H9 (cell line): Measurements from ENCODE around the gene GABRB2. TPM values are rescaled to one million over a fixed set of nuclear protein-coding genes. Genes with fewer than 3 reads are reported as not detected.
"Not testable (repeated sequence)": the region's sequence is repeated elsewhere in the genome, so short reads cannot be mapped to it uniquely, and the experiment has no call there.

ENCODE experiments used
- DNase-seq: peaks from one replicate; pipeline ENCODE4 v3.0.0-alpha.2; 2017
- H2AFZ ChIP-seq: one replicate; pipeline ENCODE4 v1.6.1; 2013; ENCODE audit warnings: mild to moderate bottlenecking, low read length, control low read depth, moderate library complexity
- H2AK5ac ChIP-seq: 2 replicates; pipeline ENCODE4 v1.6.1; 2013; ENCODE audit warnings: low read length, control low read depth, mixed read lengths; ENCODE audit not compliant: insufficient read length
- H2BK120ac ChIP-seq: one replicate; pipeline ENCODE4 v1.6.1; 2013; ENCODE audit warnings: low read depth, mild to moderate bottlenecking, low read length, control low read depth, inconsistent platforms; ENCODE audit not compliant: poor library complexity, severe bottlenecking
- H2BK12ac ChIP-seq: 2 replicates; pipeline ENCODE4 v1.6.1; 2013; ENCODE audit warnings: low read length, control low read depth, mixed read lengths, low read depth; ENCODE audit not compliant: insufficient read length
- H2BK15ac ChIP-seq: 2 replicates; pipeline ENCODE4 v1.6.1; 2013; ENCODE audit warnings: low read depth, low read length, control low read depth
- H2BK20ac ChIP-seq: one replicate; pipeline ENCODE4 v1.6.1; 2013; ENCODE audit warnings: low read depth, mild to moderate bottlenecking, low read length, control low read depth, inconsistent platforms; ENCODE audit not compliant: poor library complexity, severe bottlenecking
- H2BK5ac ChIP-seq: 2 replicates; pipeline ENCODE4 v1.6.1; 2013; ENCODE audit warnings: low read length, control low read depth, mixed read lengths; ENCODE audit not compliant: insufficient read length
- H3K14ac ChIP-seq: 2 replicates; pipeline ENCODE4 v1.6.1; 2013; ENCODE audit warnings: low read length, control low read depth; ENCODE audit not compliant: insufficient read depth
- H3K18ac ChIP-seq: 2 replicates; pipeline ENCODE4 v1.6.1; 2013; ENCODE audit warnings: low read depth, mild to moderate bottlenecking, mixed read lengths, low read length, control low read depth; ENCODE audit not compliant: insufficient read length
- H3K23ac ChIP-seq: 2 replicates; pipeline ENCODE4 v1.6.1; 2013; ENCODE audit warnings: low read length, control low read depth, mixed read lengths, low read depth; ENCODE audit not compliant: insufficient read length
- H3K23me2 ChIP-seq: 2 replicates; pipeline ENCODE4 v1.6.1; 2013; ENCODE audit warnings: low read depth, mild to moderate bottlenecking, mixed read lengths, low read length, control low read depth; ENCODE audit not compliant: insufficient read length, poor library complexity, severe bottlenecking
- H3K27ac ChIP-seq: 2 replicates; pipeline ENCODE4 v1.5.1; 2013; ENCODE audit warnings: low read length, control low read depth, mixed read lengths, low read depth; ENCODE audit not compliant: insufficient read length
- H3K27me3 ChIP-seq: 2 replicates; pipeline ENCODE4 v1.6.1; 2013; ENCODE audit warnings: low read length, control low read depth, inconsistent platforms; ENCODE audit not compliant: insufficient read depth
- H3K4ac ChIP-seq: 2 replicates; pipeline ENCODE4 v1.6.1; 2013; ENCODE audit warnings: low read depth, mild to moderate bottlenecking, control low read depth, inconsistent platforms, low read length, moderate library complexity
- H3K4me1 ChIP-seq: 2 replicates; pipeline ENCODE4 v1.6.1; 2013; ENCODE audit warnings: low read length, control low read depth, inconsistent platforms; ENCODE audit not compliant: insufficient read depth
- H3K4me2 ChIP-seq: 2 replicates; pipeline ENCODE4 v1.6.1; 2013; ENCODE audit warnings: low read length, control low read depth, mixed read lengths; ENCODE audit not compliant: insufficient read length, insufficient read depth
- H3K56ac ChIP-seq: 2 replicates; pipeline ENCODE4 v1.6.1; 2013; ENCODE audit warnings: low read depth, mild to moderate bottlenecking, mixed read lengths, low read length, control low read depth; ENCODE audit not compliant: insufficient read length
- H3K79me1 ChIP-seq: 2 replicates; pipeline ENCODE4 v1.6.1; 2013; ENCODE audit warnings: low read depth, mild to moderate bottlenecking, moderate library complexity, low read length, control low read depth, inconsistent platforms; ENCODE audit not compliant: insufficient read depth, poor library complexity, severe bottlenecking
- H3K79me2 ChIP-seq: 2 replicates; pipeline ENCODE4 v1.6.1; 2013; ENCODE audit warnings: low read length, control low read depth, inconsistent platforms; ENCODE audit not compliant: insufficient read depth
- H3K9ac ChIP-seq: 2 replicates; pipeline ENCODE4 v1.6.1; 2013; ENCODE audit warnings: low read length, control low read depth, mixed read lengths; ENCODE audit not compliant: insufficient read length; ENCODE audit errors: extremely low read depth
- H3K9me3 ChIP-seq: one replicate; pipeline ENCODE4 v1.6.1; 2013; ENCODE audit warnings: low read depth, low read length, inconsistent platforms; ENCODE audit not compliant: control insufficient read depth
- H3T11ph ChIP-seq: one replicate; pipeline ENCODE4 v1.6.1; 2013; ENCODE audit warnings: mild to moderate bottlenecking, low read length, control low read depth, inconsistent platforms
- H4K20me1 ChIP-seq: one replicate; pipeline ENCODE4 v1.6.1; 2013; ENCODE audit not compliant: control insufficient read depth, insufficient read length, insufficient read depth
- H4K5ac ChIP-seq: 2 replicates; pipeline ENCODE4 v1.6.1; 2013; ENCODE audit warnings: low read depth, mild to moderate bottlenecking, mixed read lengths, low read length, control low read depth; ENCODE audit not compliant: insufficient read length
- H4K8ac ChIP-seq: replicated peaks from 2 replicates; pipeline ENCODE4 v1.6.1; 2013; ENCODE audit warnings: low read length, control low read depth, mixed read lengths, low read depth; ENCODE audit not compliant: insufficient read length
- H4K91ac ChIP-seq: 2 replicates; pipeline ENCODE4 v1.6.1; 2013; ENCODE audit warnings: low read depth, mild to moderate bottlenecking, moderate library complexity, mixed read lengths, low read length, control low read depth; ENCODE audit not compliant: insufficient read length
- H3K27ac Mint-ChIP-seq, 3 experiments: 2 replicates in 2 of 3; 3 replicates in 1 of 3; pipeline ENCODE4 v1.8.0; 2020 to 2021; ENCODE audit warnings: mixed read lengths in 3 of 3, mild to moderate bottlenecking in 1 of 3, moderate library complexity in 1 of 3
- H3K27me3 Mint-ChIP-seq: 2 replicates; pipeline ENCODE4 v1.8.0; 2021; ENCODE audit warnings: low read depth, mild to moderate bottlenecking, moderate library complexity, mixed read lengths
- H3K36me3 Mint-ChIP-seq, 3 experiments: 2 replicates in 2 of 3; 3 replicates in 1 of 3; pipeline ENCODE4 v1.8.0; 2020 to 2021; ENCODE audit warnings: low read depth in 3 of 3, mixed read lengths in 3 of 3; ENCODE audit not compliant: insufficient read depth in 1 of 3
- H3K4me1 Mint-ChIP-seq, 2 experiments: 2 replicates each; pipeline ENCODE4 v1.8.0; 2020; ENCODE audit warnings: mixed read lengths in 2 of 2
- H3K4me3 Mint-ChIP-seq, 2 experiments: 2 replicates in 1 of 2; 3 replicates in 1 of 2; pipeline ENCODE4 v1.8.0; 2020 to 2021; ENCODE audit warnings: mild to moderate bottlenecking in 2 of 2, mixed read lengths in 2 of 2, moderate library complexity in 1 of 2
- H3K9me3 Mint-ChIP-seq, 2 experiments: 2 replicates in 1 of 2; 3 replicates in 1 of 2; pipeline ENCODE4 v1.8.0; 2020; ENCODE audit warnings: mild to moderate bottlenecking in 2 of 2, mixed read lengths in 2 of 2, moderate library complexity in 1 of 2
- WGBS: extraction: QIAGEN DNeasy Blood & Tissue Kit; methylation state at CpG from one replicate; pipeline ENCODE4 v1.1.7; 2013; ENCODE audit warnings: missing lambda C conversion rate, low lambda C conversion rate, mixed read lengths; ENCODE audit not compliant: insufficient read length; ENCODE audit errors: extremely low coverage; 5-methylcytosine and 5-hydroxymethylcytosine counted together
- total RNA-seq: library from RNA; stranded (reverse); gene quantifications from 2 replicates; pipeline ENCODE4 v1.2.1, GENCODE V29; 2021
- TF ChIP-seq, protein P1 (sequence below): fragments of 200-600 bp; sonication (generic); conservative IDR thresholded peaks from 3 replicates; pipeline ENCODE4 v1.8.0; 2021; ENCODE audit warnings: antibody characterized with exemption, mild to moderate bottlenecking

Gene GABRB2
- total RNA-seq, 1 experiment from 2014 or later, result 0.20 TPM

DNA sequence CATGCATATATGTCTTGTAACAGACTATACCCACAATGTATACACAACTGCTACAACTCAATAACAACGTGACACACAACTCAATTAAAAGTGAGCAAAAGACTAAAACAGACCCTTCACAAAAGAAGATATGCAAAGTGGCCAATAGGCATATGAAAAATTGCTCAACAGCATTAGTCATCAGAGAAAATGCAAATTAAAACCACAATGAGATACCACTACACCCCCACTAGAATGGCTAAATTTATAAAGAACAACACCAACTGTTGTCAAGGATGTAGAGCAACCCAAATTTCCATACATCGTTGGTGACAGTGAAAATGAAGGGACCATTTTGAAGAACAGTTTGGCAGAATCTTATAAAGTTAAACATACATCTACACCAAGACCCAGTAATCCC, 38.9 kb downstream of the GABRB2 start:
- Histone ChIP-seq H4K20me1 (no peaks in the 10 kb centered on the region), H2AFZ (no peak overlapping the region), H3K9ac (no peak overlapping the region), H3K23me2 (no peaks in the 10 kb centered on the region), H3K79me1 (no peaks in the 10 kb centered on the region), H3T11ph (no peak overlapping the region), H2AK5ac (no peak overlapping the region), H4K5ac (no peak overlapping the region), H2BK12ac (no peak overlapping the region), H2BK5ac (no peak overlapping the region), H3K56ac (no peak overlapping the region), H3K4me1 (no peaks in the 10 kb centered on the region; the same call in 1 of the 2 replicates), H2BK120ac (no peak overlapping the region), H3K4me2 (no peak overlapping the region), H3K18ac (no peak overlapping the region), H3K27me3 (no peaks in the 10 kb centered on the region), H3K23ac (no peak overlapping the region), H4K8ac (no peak overlapping the region), H3K79me2 (no peaks in the 10 kb centered on the region), H3K4ac (no peak overlapping the region), H3K27ac (no peak overlapping the region), H4K91ac (no peak overlapping the region), H3K9me3 (no peaks in the 10 kb centered on the region), H2BK20ac (no peak overlapping the region), H3K14ac (no peak overlapping the region), H2BK15ac (no peak overlapping the region)
- Mint-ChIP-seq H3K27me3 (no peaks in the 10 kb centered on the region), H3K27ac (no peak overlapping the region), H3K4me3 (no peak overlapping the region), H3K9me3 (peaks cover 0 to under 1% of the 10 kb centered on the region in 2 experiments; a peak in 3 of 5 replicates), H3K36me3 (no peaks in the 10 kb centered on the region; a peak in 1 of 7 replicates), H3K4me1 (no peaks in the 10 kb centered on the region)
- WGBS, result no CpG with 5 or more reads among the region's 2 CpGs
- TF ChIP-seq, protein P1, sequence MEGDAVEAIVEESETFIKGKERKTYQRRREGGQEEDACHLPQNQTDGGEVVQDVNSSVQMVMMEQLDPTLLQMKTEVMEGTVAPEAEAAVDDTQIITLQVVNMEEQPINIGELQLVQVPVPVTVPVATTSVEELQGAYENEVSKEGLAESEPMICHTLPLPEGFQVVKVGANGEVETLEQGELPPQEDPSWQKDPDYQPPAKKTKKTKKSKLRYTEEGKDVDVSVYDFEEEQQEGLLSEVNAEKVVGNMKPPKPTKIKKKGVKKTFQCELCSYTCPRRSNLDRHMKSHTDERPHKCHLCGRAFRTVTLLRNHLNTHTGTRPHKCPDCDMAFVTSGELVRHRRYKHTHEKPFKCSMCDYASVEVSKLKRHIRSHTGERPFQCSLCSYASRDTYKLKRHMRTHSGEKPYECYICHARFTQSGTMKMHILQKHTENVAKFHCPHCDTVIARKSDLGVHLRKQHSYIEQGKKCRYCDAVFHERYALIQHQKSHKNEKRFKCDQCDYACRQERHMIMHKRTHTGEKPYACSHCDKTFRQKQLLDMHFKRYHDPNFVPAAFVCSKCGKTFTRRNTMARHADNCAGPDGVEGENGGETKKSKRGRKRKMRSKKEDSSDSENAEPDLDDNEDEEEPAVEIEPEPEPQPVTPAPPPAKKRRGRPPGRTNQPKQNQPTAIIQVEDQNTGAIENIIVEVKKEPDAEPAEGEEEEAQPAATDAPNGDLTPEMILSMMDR, result no peak
- DNase-seq, result no peak

DNA sequence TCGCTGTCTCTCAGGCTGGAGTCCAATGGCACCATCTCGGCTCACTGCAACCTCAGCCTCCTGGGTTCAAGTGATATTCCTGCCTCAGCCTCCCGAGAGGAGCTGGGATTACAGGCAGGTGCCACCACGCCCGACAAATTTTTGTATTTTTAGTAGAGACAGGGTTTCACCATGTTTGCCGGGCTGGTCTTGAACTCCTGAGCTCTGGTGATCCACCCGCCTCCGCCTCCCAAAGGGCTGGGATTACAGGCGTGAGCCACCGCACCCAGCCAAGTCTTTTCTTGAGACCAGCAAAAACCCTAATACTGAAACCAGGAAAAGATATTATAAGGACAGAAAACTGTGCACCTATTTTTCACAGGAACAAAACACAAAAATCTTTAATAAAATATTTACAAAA, 41.4 kb downstream of the GABRB2 start:
- H4K20me1 ChIP-seq, H3K27ac Mint-ChIP-seq, H3K14ac ChIP-seq, H2BK12ac ChIP-seq, H3K18ac ChIP-seq, H3K23me2 ChIP-seq, H4K91ac ChIP-seq, H3K9me3 Mint-ChIP-seq, H2BK120ac ChIP-seq, H3K56ac ChIP-seq, H2BK20ac ChIP-seq, H3K23ac ChIP-seq, H3K79me2 ChIP-seq, H3K27ac ChIP-seq, H3K4me1 ChIP-seq, H4K5ac ChIP-seq, H3K4me2 ChIP-seq, H3K27me3 ChIP-seq, H3K4ac ChIP-seq, H3K4me1 Mint-ChIP-seq, H2AFZ ChIP-seq, H3K27me3 Mint-ChIP-seq, H4K8ac ChIP-seq, H3K79me1 ChIP-seq, H3K4me3 Mint-ChIP-seq, H2BK5ac ChIP-seq, H2AK5ac ChIP-seq, H3K36me3 Mint-ChIP-seq, DNase-seq, H3K9ac ChIP-seq, H3T11ph ChIP-seq, H3K9me3 ChIP-seq, H2BK15ac ChIP-seq: not testable (repeated sequence)
- no CpG with 5 or more reads among the region's 10 CpGs for WGBS
